Endothelial cell of umbilical vein (primary cell): ENCODE data around the gene SHROOM2. TPM values are rescaled to one million over a fixed set of nuclear protein-coding genes. Genes with fewer than 3 reads are reported as not detected.

Experiments used
- BruUV-seq: library from RNA; stranded (reverse); fragments of 400-500 nt; replicated peaks from 2 replicates; lab custom pipeline; 2021; lab: Mats Ljungman, UMichigan
- CTCF ChIA-PET: fragments of 300-600, 350-600 bp; sonication (Branson Sonifier 250); formaldehyde crosslinking; loops from one replicate; lab custom pipeline; 2021; ENCODE audit warnings: antibody characterized with exemption, inconsistent platforms; lab: Charles Lee
- POLR2A ChIA-PET: fragments of 300-600, 350-600 bp; sonication (Branson Sonifier 250); formaldehyde crosslinking; loops from one replicate; lab custom pipeline; 2021; ENCODE audit warnings: antibody characterized with exemption, inconsistent platforms; lab: Charles Lee
- DNase-seq: peaks from one replicate; pipeline ENCODE4 v3.0.0-alpha.2; 2011; ENCODE audit warnings: low read depth, low spot score
- FAIRE-seq: peaks from 2 replicates; lab custom pipeline; 2011; peaks lifted over from hg19 to GRCh38; lab: Jason Lieb, UNC
- H2AFZ ChIP-seq: 2 replicates; pipeline ENCODE4 v1.6.0; 2012; ENCODE audit warnings: low read depth, low read length, control low read depth, inconsistent platforms
- H3K27ac ChIP-seq: 2 replicates; pipeline ENCODE4 v1.5.1; 2011; ENCODE audit warnings: low read depth, mild to moderate bottlenecking, control low read depth, low read length, moderate library complexity; ENCODE audit not compliant: insufficient read depth
- H3K27me3 ChIP-seq, 2 experiments: 2 replicates each; pipeline versions ENCODE4 v1.6.0 to v1.6.1; 2011; ENCODE audit warnings: low read length in 2 of 2, mixed read lengths in 1 of 2; ENCODE audit not compliant: control insufficient read depth in 2 of 2, insufficient read depth in 2 of 2
- H3K36me3 ChIP-seq, 2 experiments: 2 replicates in 1 of 2; 3 replicates in 1 of 2; pipeline ENCODE4 v1.5.1; 2011; ENCODE audit warnings: low read length in 2 of 2, mild to moderate bottlenecking in 1 of 2, moderate library complexity in 1 of 2; ENCODE audit not compliant: control insufficient read depth in 2 of 2, insufficient read depth in 2 of 2; ENCODE audit errors: extremely low read depth in 1 of 2
- H3K4me1 ChIP-seq: 3 replicates; pipeline ENCODE4 v1.5.1; 2011; ENCODE audit warnings: mild to moderate bottlenecking, low read length; ENCODE audit not compliant: control insufficient read depth, insufficient read depth; ENCODE audit errors: extremely low read depth
- H3K4me2 ChIP-seq: 2 replicates; pipeline ENCODE4 v1.6.1; 2011; ENCODE audit warnings: low read length, control low read depth, mixed read lengths; ENCODE audit not compliant: insufficient read depth
- H3K4me3 ChIP-seq, 3 experiments: fragments of 200-600 bp in 1 of 3; sonication (generic), shearing (Covaris generic) in 1 of 3; replicated peaks in 1 of 3; 2 replicates each; pipeline ENCODE4 v1.5.1; 2011 to 2016; ENCODE audit warnings: control low read depth in 3 of 3, low read length in 3 of 3, mild to moderate bottlenecking in 2 of 3, inconsistent platforms in 1 of 3, low read depth in 1 of 3, moderate library complexity in 1 of 3; ENCODE audit not compliant: insufficient read depth in 1 of 3
- H3K79me2 ChIP-seq: 2 replicates; pipeline ENCODE4 v1.6.0; 2012; ENCODE audit warnings: low read length, inconsistent platforms; ENCODE audit not compliant: control insufficient read depth, insufficient read depth
- H3K9ac ChIP-seq: replicated peaks from 2 replicates; pipeline ENCODE3; 2011; ENCODE audit warnings: low read length, control low read depth; ENCODE audit not compliant: insufficient read depth; ENCODE audit errors: extremely low read depth
- H3K9me1 ChIP-seq: replicated peaks from 3 replicates; pipeline ENCODE4 v1.6.0; 2011; ENCODE audit warnings: mild to moderate bottlenecking, low read length; ENCODE audit not compliant: control insufficient read depth, insufficient read depth; ENCODE audit errors: extremely low read depth
- H3K9me3 ChIP-seq: replicated peaks from 2 replicates; pipeline ENCODE4 v1.5.1; 2012; ENCODE audit warnings: low read length, inconsistent platforms; ENCODE audit not compliant: control insufficient read depth, insufficient read depth
- H4K20me1 ChIP-seq: replicated peaks from 2 replicates; pipeline ENCODE3; 2011; ENCODE audit warnings: mild to moderate bottlenecking, low read length; ENCODE audit not compliant: control insufficient read depth, insufficient read depth; ENCODE audit errors: extremely low read depth
- EZH2 ChIP-seq: IDR thresholded peaks from 2 replicates; pipeline ENCODE4 v1.6.1; 2012; ENCODE audit warnings: borderline replicate concordance, low read depth, mild to moderate bottlenecking, moderate library complexity, low read length, inconsistent platforms; ENCODE audit not compliant: severe bottlenecking
- FOS ChIP-seq: IDR thresholded peaks from 2 replicates; pipeline ENCODE4 v1.6.1; 2011; ENCODE audit warnings: mild to moderate bottlenecking, low read length, moderate library complexity, borderline replicate concordance; ENCODE audit not compliant: insufficient read depth
- GATA2 ChIP-seq: IDR thresholded peaks from 2 replicates; pipeline ENCODE4 v1.7.0; 2011; ENCODE audit warnings: low read depth, mild to moderate bottlenecking, moderate library complexity, mixed read lengths, low read length; ENCODE audit not compliant: insufficient read length, insufficient read depth
- JUN ChIP-seq: IDR thresholded peaks from 2 replicates; pipeline ENCODE4 v1.6.1; 2011; ENCODE audit warnings: borderline replicate concordance, low read depth; ENCODE audit not compliant: insufficient read length, insufficient read depth
- MYC ChIP-seq: IDR thresholded peaks from one replicate; pipeline ENCODE4 v1.6.1; 2011; ENCODE audit warnings: mild to moderate bottlenecking, low read depth, low read length
- POLR2A ChIP-seq: IDR thresholded peaks from 2 replicates; pipeline ENCODE4 v1.6.1; 2012; ENCODE audit warnings: low read depth, mild to moderate bottlenecking, control low read depth, low read length
- POLR2AphosphoS5 ChIP-seq: IDR thresholded peaks from 2 replicates; pipeline ENCODE4 v1.6.1; 2012; ENCODE audit warnings: low read depth, mild to moderate bottlenecking, control low read depth, low read length, moderate library complexity; ENCODE audit not compliant: insufficient read depth
- dilution Hi-C: fragments of 300-500 bp; cut with MboI; formaldehyde crosslinking; loops from one replicate; pipeline ENCODE4 v1.15.0; 2019; ENCODE audit warnings: low sequenced_read_pairs; ENCODE audit not compliant: extremely low pct_ligation_motif_present
- intact Hi-C: fragments of 100-400 bp; cut with micrococcal nuclease; formaldehyde crosslinking; loops from one replicate; pipeline ENCODE4 v1.10.0; 2022
- polyA plus RNA-seq, 4 experiments: library from polyadenylated mRNA; depleted of rRNA in 3 of 4; stranded (reverse) in 3 of 4; unstranded in 1 of 4; fragments of >200 nt; gene quantifications; 2 replicates each; pipeline versions ENCODE4 v1.2.1 to v1.2.3, GENCODE V29; 2011 to 2012; ENCODE audit warnings: missing spikeins in 1 of 4
- total RNA-seq: library from RNA; stranded (reverse); gene quantifications from 2 replicates; pipeline ENCODE4 v1.2.3, GENCODE V29; 2021
- TF ChIP-seq, protein P1 (sequence below): IDR thresholded peaks from 2 replicates; pipeline ENCODE4 v1.6.1; 2011; ENCODE audit not compliant: insufficient read depth, insufficient read length

SHROOM2 gene
- total and polyA plus RNA-seq, 2 donors (not counting 3 experiments of a cell fraction or from before 2014, with no cell fraction given): 3.7 to 11.8 TPM

DNA sequence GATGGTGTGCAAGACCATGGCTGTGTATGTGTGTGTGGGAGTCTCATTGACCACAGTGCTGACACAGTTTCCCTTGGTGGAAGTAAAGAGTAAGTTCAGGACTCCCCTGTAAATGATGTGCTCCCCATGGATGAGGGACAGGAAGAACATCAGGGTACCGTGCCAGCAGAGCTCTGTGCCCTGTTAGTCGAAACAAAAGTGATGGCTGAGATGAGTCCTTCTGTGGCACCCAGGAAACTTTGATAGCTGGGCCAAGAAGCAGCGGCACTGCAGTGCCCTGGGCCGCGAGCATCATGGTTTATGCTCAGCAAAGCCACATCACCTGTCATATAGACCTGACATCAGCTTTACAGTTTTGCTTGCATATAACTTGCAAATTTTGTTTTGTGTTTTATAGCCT is 119.5 kb downstream of the SHROOM2 start:
- no peak overlapping the region for H3K4me3 ChIP-seq
- no TSS peak for BruUV-seq
- TF ChIP-seq POLR2A (no peak), EZH2 (no peak), JUN (no peak), MYC (no peak), GATA2 (no peak), POLR2AphosphoS5 (no peak), FOS (no peak)
- TF ChIP-seq, protein P1, sequence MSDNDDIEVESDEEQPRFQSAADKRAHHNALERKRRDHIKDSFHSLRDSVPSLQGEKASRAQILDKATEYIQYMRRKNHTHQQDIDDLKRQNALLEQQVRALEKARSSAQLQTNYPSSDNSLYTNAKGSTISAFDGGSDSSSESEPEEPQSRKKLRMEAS: no peak
- H3K9me3 ChIP-seq: no peaks in the 10 kb centered on the region
- no peaks in the 10 kb centered on the region for H3K27me3 ChIP-seq
- H3K27ac ChIP-seq: no peak overlapping the region
- H3K9me1 ChIP-seq: no peaks in the 10 kb centered on the region
- POLR2A ChIA-PET: no interaction called here
- no peak for DNase-seq
- intact Hi-C loops (no loop called here), dilution Hi-C loops (no loop called here)
- peaks cover 17% of the 10 kb centered on the region for H3K4me1 ChIP-seq
- no peak overlapping the region for H2AFZ ChIP-seq
- no peaks in the 10 kb centered on the region for H3K79me2 ChIP-seq
- no peak for FAIRE-seq
- CTCF ChIA-PET: interaction anchor here (2.7 kb wide), 1 partner anchor 214 kb away, joined by 8 read pairs; no protein-coding TSS in a partner anchor
- no peaks in the 10 kb centered on the region for H3K36me3 ChIP-seq
- H3K4me2 ChIP-seq: no peak overlapping the region
- H4K20me1 ChIP-seq: no peaks in the 10 kb centered on the region
- no peak overlapping the region for H3K9ac ChIP-seq

DNA sequence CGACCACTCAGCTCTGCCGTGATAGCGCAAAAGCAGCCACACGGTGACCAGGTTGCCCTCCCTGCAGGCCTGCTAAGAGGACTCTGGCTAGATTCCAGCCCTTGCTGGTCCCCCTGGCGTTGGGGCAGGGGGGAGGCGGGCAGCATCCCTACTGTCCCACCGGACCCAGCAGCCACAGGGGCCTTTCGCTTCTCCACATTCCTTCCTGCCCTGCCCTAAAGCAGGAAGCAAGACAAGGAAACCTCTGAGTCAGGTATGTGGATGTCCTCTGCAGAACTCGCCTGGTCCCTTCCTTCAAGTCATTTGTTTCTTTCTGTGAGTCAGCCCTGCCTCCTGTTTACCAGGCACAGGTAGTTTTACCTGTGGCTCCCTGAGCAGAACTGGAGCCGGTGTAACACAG is 120.7 kb downstream of the SHROOM2 start:
- H3K79me2 ChIP-seq: no peaks in the 10 kb centered on the region
- no peaks in the 10 kb centered on the region for H3K9me1 ChIP-seq
- no TSS peak for BruUV-seq
- no peaks in the 10 kb centered on the region for H3K27me3 ChIP-seq
- no peak overlapping the region for H2AFZ ChIP-seq
- H3K4me2 ChIP-seq: no peak overlapping the region
- intact Hi-C loops (no loop called here), dilution Hi-C loops (no loop called here)
- H3K4me3 ChIP-seq: no peak overlapping the region
- H3K9ac ChIP-seq: no peak overlapping the region
- no peaks in the 10 kb centered on the region for H3K9me3 ChIP-seq
- ChIA-PET CTCF (interaction anchor here (2.7 kb wide), 1 partner anchor 213 kb away, joined by 8 read pairs; no protein-coding TSS in a partner anchor), POLR2A (no interaction called here)
- no peaks in the 10 kb centered on the region for H3K36me3 ChIP-seq
- peak overlapping the region; percentile 7 for H3K27ac ChIP-seq
- no peak for TF ChIP-seq FOS
- DNase-seq: no peak
- H3K4me1 ChIP-seq: peaks cover 23% of the 10 kb centered on the region
- peak; percentile 63 for FAIRE-seq
- no peaks in the 10 kb centered on the region for H4K20me1 ChIP-seq
